GM19240 (cell line): ENCODE data around the gene NCOA6.
A peak's percentile ranks its signal among the peaks of the same experiment; 100 is the strongest.
"Not testable (repeated sequence)": the region's sequence is repeated elsewhere in the genome, so short reads cannot be mapped to it uniquely, and the experiment has no call there.

Source experiments
- DNase-seq: peaks from one replicate; pipeline ENCODE4 v3.0.0; 2011; ENCODE audit warnings: low spot score; ENCODE audit not compliant: insufficient read length

The NCOA6 gene

DNA sequence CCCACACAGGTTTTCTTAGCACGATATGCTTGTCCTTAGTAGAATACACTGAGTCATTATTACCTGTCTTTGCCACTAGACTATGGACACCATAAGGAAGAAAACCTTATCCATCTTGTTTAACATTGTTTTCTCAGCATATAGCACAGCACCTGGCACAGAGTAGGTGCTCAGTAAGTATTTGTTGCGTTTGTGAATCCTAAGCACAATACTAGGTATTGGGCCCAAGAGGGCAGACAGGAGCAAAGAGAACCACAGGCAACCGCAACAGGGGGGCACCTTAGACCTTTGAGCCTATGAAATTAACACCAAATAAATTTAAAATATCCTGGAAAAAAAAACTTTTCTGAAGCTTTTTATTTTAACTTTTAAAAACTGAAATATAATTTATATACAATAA, 3.7 kb upstream of the NCOA6 start:
- no peak for DNase-seq

DNA sequence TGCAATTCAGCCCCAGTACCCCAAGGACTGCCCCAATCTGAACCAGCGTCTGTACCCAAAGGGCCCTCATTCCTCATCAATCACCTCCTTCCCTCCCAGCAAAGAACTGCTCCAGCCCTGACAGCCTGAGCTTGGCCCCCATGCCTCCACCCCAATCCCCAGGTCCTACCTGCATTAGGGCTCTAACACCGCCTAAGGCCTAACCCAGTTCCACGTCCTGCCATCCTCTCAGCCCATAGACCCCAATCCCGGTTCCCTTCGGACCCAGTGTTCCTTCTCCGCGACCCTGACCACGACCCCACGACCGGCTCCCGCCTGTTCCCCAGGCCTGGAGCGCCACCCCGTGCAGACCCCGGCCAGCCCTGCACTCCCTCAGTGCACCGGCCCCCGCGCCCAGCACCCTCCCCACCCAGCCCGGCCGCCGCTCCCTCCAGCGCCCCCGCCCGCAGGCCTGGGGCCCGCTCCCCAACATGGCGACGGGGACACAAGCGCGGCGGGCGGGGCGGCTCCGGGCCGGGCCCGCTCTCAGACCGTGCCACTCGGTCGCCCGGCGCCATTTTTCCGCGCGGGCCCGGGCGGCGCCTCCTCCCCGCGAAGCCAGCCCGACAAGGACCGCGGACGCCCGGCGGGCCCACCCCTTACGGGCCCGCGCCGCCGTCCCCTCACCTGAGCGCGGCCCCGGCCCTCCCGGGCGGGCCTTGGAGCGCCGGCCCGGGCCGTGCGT, 483 bp downstream of the NCOA6 start:
- DNase-seq: peak; percentile 45

GRCh38 chr20:34824452-34824805, 1.0 kb downstream of the NCOA6 start:
- peak; percentile 56 for DNase-seq

- DNase-seq: no peak
Measured at GRCh38 chr20:34824026-34824425, 1.4 kb downstream of the NCOA6 start.

DNA sequence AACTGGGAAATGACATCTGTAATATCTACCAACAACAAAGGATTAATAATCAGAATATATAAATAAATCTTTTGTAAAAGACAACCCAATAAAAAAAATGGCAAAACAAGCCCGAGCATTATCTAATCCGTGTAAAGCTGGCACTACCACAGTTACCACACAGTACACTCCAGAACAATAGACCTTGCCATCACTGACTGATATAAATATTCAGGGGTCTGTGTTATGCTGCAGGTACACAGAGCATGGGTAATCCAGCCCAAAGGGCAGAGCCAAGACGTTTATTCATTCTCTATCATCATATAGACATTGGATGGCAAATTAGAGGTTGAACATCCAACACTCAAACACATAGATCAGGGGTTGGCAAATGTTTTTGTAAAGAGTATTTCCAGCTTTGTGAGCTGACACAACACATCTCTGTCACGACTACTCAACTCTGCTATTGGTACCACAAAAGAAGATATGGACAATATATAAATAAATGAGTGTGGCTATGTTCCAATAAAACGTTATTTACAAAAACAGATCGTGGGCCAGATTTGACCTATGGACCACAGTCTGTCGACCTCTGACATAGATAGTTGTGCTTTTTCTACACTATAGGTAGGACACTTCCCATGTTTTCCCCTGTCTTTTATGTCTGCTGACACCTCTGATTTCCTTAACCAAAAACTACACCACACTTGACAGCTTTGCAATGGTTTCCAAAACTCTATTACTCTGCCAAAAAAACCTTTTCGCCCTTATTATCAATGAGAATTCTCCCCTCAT, 4.5 kb downstream of the NCOA6 start:
- no peak for DNase-seq

DNA sequence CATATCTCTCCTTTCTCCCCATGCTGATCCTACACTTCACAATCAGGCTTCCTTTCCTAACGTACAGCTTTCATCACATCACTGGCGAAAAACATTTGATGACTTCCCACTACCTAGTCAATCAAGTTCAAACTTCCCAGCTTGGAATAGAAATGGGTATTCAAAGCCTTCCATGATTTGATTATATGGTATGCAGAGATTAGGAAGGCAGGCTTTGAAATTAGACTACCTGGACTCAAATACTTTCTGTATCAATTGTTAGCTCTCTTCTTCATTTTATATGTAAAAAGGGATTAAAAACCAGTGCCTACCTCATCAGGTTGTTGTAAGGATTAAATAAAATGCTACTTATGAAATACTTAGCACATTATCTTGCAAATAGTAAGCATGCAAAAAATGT, 7.7 kb downstream of the NCOA6 start:
- DNase-seq: no peak

GRCh38 chr20:34817072-34817471, 8.4 kb downstream of the NCOA6 start:
- no peak for DNase-seq

DNA sequence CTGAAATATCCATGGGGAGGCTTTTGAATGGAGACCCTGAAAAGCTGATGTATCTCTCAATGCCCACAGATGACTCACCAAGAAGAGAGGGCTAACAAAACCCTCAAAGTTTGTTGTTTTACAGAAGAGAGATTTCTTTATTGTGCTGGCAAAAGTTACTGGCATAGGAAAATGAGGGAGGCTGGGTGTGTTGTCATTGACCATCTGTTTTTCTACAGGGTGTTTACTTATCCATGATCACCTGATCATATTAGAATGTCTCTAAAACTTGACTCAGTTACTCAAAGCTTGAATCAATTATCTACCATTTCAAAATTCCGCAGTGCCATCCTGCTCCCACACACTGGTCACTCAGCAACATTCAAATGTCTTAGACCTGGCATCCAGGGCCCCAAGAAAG, 9.8 kb downstream of the NCOA6 start:
- DNase-seq: no peak

DNA sequence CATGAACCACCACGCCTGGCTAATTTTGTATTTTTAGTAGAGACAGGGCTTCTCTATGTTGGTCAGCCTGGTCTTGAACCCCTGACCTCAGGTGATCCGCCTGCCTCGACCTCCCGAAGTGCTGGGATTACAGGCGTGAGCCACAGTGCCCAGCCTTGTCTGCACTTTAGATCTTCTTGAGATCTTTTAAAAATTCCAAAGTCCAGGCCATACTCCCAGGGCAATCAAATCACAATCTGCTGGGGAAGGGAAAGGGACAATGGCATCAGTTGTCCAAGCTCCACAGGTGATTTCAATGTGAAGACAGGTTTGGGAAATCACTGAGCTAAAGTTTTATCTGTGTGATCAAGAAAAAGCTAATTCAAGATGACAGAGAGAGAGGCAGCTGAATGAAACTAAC, 16.9 kb downstream of the NCOA6 start:
- DNase-seq: no peak

DNA sequence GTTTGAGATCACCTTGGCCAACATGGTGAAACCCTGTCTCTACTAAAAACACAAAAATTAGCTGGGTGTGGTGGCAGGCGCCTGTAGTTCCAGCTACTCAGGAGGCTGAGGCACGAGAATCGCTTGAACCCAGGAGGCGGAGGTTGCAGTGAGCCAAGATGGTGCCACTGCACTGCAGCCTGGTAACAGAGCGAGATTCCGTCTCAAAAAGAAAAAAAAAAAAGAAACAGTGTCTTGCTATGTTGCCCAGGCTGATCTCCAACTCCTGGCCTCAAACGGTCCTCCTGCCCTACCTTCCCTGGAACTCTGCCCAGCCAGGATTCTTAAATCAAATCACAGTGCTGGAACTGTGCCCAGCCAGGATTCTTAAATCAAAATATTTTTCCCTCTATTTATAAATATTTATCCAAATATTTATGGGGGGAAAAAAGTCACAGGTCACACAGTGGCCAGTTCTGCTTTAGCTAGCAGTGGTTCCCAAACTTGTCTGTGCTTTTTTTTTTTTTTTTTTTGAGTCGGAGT, 17.4 kb downstream of the NCOA6 start:
- not testable (repeated sequence) for DNase-seq

DNA sequence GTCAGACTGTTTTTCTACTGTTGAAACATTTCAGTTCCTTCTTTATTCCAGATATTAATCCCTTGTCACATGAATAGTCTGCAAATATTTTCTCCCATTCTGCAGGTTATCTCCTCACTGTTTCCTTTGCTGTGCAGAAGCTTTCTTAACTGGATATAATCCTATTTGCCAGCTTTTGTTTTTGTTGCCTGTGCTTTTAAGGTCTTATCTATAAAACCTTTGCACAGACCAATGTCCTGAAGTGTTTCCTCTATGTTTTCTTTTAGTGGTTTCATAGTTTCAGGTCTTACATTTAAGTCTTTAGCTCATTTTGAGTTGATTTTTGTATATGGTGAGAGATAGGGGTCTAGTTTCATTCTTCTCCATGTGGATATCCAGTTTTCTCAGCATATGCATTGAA, 19.2 kb downstream of the NCOA6 start:
- no peak for DNase-seq

- DNase-seq: no peak
Measured at GRCh38 chr20:34798871-34799270, 26.6 kb downstream of the NCOA6 start.

- DNase-seq: no peak
Measured at GRCh38 chr20:34798328-34798727, 27.1 kb downstream of the NCOA6 start.

DNA sequence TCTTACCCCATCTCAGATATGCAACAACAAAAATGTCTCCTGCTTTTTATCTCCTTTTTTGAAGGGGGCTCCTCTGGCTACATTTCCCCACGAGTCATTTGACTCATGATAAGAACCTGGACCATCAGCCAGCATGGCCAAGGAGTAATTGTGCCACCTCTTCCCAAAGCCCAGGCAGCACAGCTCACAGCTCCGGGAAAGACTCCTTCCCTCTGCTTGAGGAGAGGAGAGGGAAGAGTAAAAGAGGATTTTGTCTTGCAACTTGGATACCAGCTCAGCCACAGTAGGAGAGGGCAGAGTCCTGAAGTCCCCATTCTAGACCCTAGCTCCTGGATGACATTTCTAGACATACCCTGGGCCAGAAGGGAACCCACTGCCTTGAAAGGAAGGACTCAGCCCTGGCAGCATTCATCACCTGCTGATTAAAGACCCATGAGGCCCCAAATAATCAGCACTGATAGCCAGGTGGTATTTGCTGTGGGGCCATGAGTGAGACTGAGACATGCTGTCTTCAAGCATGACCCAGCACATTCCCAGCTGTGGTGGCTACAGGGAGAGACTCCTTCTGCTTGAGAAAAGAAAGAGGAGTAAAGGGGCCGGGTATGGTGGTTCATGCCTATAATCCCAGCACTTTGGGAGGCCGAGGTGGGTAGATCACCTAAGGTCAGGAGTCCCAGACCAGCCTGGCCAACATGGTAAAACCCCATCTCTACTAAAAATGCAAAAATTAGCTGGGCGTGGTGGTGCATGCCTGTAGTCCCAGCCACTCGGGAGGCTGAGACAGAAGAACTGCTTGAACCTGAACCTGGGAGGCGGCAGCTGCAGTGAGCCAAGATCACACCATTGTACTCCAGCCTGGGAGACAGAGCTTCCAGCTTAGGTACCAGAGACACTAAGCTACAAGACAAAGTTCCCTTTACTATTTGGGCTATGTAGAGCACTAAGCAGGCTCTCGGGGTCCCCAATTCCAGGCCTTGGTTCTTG, 28.1 kb downstream of the NCOA6 start:
- no peak for DNase-seq

GRCh38 chr20:34794006-34794585, 31.4 kb downstream of the NCOA6 start:
- DNase-seq: no peak

DNA sequence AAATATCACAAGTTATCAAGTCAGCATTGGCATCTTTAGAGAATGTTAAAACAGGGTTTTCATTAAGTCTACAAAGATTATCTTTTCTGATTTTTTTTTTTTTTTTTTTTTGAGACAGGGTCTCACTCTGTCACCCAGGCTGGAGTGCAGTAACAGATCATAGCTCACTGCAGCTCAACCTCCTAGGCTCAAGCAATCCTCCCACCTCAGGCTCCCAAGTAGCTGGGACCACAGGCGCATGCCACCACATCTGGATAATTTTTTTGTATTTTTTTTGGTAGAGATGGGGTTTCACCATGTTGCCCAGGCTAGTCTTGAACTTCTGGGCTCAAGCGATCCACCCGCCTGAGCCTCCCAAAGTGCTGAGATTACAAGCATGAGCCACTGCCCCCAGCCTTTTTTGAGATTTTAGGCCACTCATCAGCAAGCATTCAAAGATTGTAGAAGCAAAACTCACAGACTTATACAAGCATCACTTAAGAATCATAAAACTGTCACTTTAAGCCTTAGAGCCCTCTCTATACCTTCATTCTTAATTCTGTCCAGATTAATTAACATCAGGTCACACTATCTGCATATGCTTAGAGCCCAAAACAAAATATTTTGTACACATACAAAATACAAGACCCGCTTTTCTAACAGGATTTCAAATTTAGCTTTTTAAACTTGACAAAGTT, 32.6 kb downstream of the NCOA6 start:
- no peak for DNase-seq

DNA sequence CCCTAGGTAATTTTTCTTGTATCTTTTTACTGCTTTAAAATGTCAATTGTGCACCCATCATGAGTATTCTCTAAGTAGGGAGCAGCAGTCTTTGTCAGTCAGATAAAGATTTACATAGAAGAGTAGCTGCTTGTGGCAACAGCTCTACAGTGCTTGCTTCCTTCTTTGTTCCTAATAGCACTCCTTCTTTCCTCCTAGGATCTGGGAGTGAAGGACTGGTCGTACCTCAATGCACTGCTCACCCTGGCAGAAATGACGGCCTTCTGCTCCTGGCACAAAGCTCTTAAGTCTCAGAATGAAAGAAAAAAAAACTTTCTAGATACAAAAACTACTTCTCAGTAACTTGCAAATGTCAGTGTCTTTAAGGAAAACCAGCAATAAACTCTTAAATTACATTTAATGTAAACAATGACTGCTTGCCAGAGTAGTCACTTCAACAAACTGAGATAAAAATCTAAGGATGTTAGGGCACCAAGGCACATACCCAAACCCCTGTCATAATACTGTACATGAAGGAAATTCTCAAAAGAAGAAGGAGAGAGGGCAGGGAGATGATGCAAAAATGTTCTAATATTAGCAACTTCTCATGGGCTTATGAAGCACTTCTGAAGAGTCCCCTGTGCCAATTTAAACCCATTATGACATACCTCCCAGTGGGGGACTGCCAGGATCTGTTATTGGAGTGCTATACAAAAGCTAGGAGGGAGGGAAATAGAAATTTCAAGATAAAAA, 34.0 kb downstream of the NCOA6 start:
- no peak for DNase-seq

DNA sequence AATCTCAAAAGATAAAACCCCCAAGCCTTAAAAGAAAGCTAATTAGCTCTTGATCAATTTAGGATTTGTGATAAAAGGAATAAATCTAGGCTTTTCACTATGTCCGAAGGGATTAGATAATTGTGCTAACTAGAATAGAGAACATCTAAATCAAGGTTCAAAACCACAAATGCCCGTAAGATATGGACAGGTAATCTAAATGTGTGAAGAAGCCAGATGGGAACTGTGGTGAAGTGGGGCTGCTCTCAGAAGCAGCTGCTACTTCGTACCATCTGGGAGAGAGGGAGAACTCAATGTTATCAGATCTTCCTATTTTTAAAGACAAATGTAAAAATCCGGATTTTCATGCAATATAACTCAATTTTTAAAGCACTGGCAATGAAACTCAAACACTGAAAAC, 44.2 kb downstream of the NCOA6 start:
- no peak for DNase-seq

DNA sequence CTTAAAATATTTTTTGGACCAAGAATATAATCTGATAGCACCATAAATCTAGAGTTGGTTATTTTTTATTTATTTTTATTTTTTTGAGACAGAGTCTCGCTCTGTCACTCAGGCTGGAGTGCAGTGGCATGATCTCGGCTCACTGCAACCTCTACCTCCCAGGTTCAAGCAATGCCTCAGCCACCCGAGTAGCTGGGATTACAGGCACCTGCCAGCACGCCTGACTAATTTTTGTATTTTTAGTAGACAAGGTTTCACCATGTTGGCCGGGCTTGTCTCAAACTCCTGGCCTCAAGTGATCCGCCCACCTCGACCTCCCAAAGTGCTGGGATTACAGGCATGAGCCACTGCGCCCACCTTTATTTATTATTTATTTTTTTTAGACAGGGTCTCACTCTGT, 45.2 kb downstream of the NCOA6 start:
- not testable (repeated sequence) for DNase-seq

GRCh38 chr20:34776177-34776576, 49.3 kb downstream of the NCOA6 start:
- no peak for DNase-seq
